BJ (cell line): ENCODE results near the gene ARHGEF17. TPM values are rescaled to one million over a fixed set of nuclear protein-coding genes. Genes with fewer than 3 reads are reported as not detected.
A peak's percentile ranks its signal among the peaks of the same experiment; 100 is the strongest.

Source experiments
- CTCF ChIA-PET: fragments of 350-600 bp; formaldehyde crosslinking; extraction: SDS; loops from one replicate; lab custom pipeline; 2021; ENCODE audit warnings: antibody characterized with exemption, inconsistent platforms; lab: Yijun Ruan, JAX
- POLR2A ChIA-PET: fragments of 300-600 bp; sonication (Branson Sonifier 250); formaldehyde crosslinking; extraction: SDS; loops from one replicate; lab custom pipeline; 2021; ENCODE audit warnings: antibody characterized with exemption; lab: Charles Lee
- DNase-seq: peaks from one replicate; pipeline ENCODE4 v3.0.0-alpha.2; 2011; ENCODE audit warnings: low read depth
- H3K27me3 ChIP-seq: 2 replicates; pipeline ENCODE4 v1.6.0; 2011; ENCODE audit warnings: low read length; ENCODE audit not compliant: control insufficient read depth, insufficient read depth
- H3K36me3 ChIP-seq: 2 replicates; pipeline ENCODE4 v1.5.1; 2011; ENCODE audit warnings: low read length; ENCODE audit not compliant: control insufficient read depth, insufficient read depth
- H3K4me3 ChIP-seq: 2 replicates; pipeline ENCODE4 v1.5.1; 2011; ENCODE audit warnings: low read depth, mild to moderate bottlenecking, control low read depth, low read length
- CTCF ChIP-seq: IDR thresholded peaks from 2 replicates; pipeline ENCODE4 v1.5.1; 2011; ENCODE audit warnings: low read depth, mild to moderate bottlenecking, control low read depth, inconsistent platforms, low read length, moderate library complexity; ENCODE audit not compliant: insufficient read depth
- polyA plus RNA-seq: library from polyadenylated mRNA; depleted of rRNA; stranded (reverse); fragments of >200 nt; gene quantifications from 2 replicates; pipeline ENCODE4 v1.2.3, GENCODE V29; 2011

ARHGEF17 gene
- polyA plus RNA-seq, 1 experiment = 85.7 TPM

DNA sequence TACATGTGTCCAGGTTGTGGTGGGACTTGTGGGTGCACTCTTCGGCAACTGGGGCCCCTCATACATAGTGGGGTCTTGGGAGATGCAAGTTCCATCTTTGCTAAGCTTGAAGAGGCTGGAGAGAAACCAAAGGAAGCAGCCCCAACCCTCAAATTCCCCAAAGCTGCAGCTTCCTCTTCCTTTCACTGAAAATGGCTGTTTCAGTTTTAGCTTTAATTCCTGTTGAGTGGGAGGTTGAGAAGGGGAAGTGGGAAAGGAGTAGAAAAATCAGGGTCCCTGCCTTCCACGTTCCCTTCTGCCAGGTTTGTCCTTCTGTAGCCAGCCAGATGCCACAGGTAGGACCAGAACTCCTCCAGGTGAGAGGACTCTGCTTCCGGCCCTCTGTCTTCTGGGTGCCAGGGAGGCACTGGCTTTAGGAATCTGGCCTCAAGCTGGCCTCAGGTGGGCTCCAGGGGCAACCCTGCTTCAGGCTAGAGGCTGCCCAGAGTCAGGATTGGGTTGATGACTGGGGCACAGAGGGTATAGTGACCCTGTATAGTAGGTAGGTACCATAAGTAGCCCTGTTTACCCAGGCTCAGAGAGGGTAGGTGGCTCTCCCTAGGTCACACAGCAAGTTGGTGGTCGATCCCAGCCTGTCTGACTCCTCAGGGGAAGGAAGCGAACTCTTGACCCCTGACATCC, 19.7 kb upstream of the ARHGEF17 start:
- ChIA-PET POLR2A (interaction anchor here (0.5 kb wide), 1 partner anchor 47 kb away, joined by 4 read pairs; no protein-coding TSS in a partner anchor), CTCF (interaction anchor here (0.9 to 9.9 kb wide), 21 partner anchors 8 to 473 kb away, joined by 3 to 183 read pairs (median 11); partner anchors contain the start of genes FCHSD2, P2RY2 and P2RY6)
- no peaks in the 10 kb centered on the region; the same call in 1 of the 2 replicates for H3K27me3 ChIP-seq
- no peaks in the 10 kb centered on the region for H3K36me3 ChIP-seq
- TF ChIP-seq CTCF = no peak
- no peak overlapping the region for H3K4me3 ChIP-seq
- DNase-seq = no peak

- H3K36me3 ChIP-seq = no peaks in the 10 kb centered on the region
- TF ChIP-seq CTCF = peak; percentile 96
- H3K4me3 ChIP-seq = no peak overlapping the region
- H3K27me3 ChIP-seq = no peaks in the 10 kb centered on the region
- ChIA-PET CTCF (interaction anchor here (0.6 to 9.9 kb wide), 40 partner anchors 9 to 603 kb away, joined by 3 to 183 read pairs (median 6); partner anchors contain the start of genes FCHSD2, P2RY2 and P2RY6), POLR2A (interaction anchor here (0.5 to 0.6 kb wide), 2 partner anchors 47 to 131 kb away, joined by 3 to 4 read pairs; no protein-coding TSS in a partner anchor)
- no peak for DNase-seq
These were observed 19.0 kb upstream of the ARHGEF17 start for GRCh38 chr11:73288873-73289707.

- CTCF ChIA-PET = interaction anchor here (0.6 to 9.9 kb wide), 17 partner anchors 9 to 400 kb away, joined by 3 to 183 read pairs (median 4); no protein-coding TSS in a partner anchor
- no peaks in the 10 kb centered on the region for H3K36me3 ChIP-seq
- no peaks in the 10 kb centered on the region for H3K27me3 ChIP-seq
- POLR2A ChIA-PET = no interaction called here
- H3K4me3 ChIP-seq = no peak overlapping the region
- no peak for DNase-seq
- no peak for TF ChIP-seq CTCF
These were observed 17.5 kb upstream of the ARHGEF17 start for GRCh38 chr11:73290536-73290935.

- DNase-seq = no peak
- no peaks in the 10 kb centered on the region for H3K27me3 ChIP-seq
- ChIA-PET CTCF (interaction anchor here (0.6 to 9.9 kb wide), 21 partner anchors 10 to 370 kb away, joined by 3 to 183 read pairs (median 4); no protein-coding TSS in a partner anchor), POLR2A (no interaction called here)
- no peak for TF ChIP-seq CTCF
- no peaks in the 10 kb centered on the region for H3K36me3 ChIP-seq
- no peak overlapping the region for H3K4me3 ChIP-seq
These were observed 16.9 kb upstream of the ARHGEF17 start for GRCh38 chr11:73291196-73291595.
